OCI-LY7 (cell line): ENCODE results near the gene UNC5A.

Experiments
- EZH2phosphoT487 ChIP-seq: fragments of 200-600 bp; sonication (generic); IDR thresholded peaks from 2 replicates; pipeline ENCODE4 v1.6.1; 2018; ENCODE audit warnings: low read depth, borderline replicate concordance, mild to moderate bottlenecking, mixed run types, antibody characterized with exemption, low read length, moderate library complexity, mixed read lengths
- TF ChIP-seq, protein P1 (sequence below): fragments of 200-600 bp; sonication (generic); conservative IDR thresholded peaks from 2 replicates; pipeline ENCODE4 v1.5.1; 2014; ENCODE audit warnings: mild to moderate bottlenecking, antibody characterized with exemption, low read length, moderate library complexity, mixed read lengths

DNA sequence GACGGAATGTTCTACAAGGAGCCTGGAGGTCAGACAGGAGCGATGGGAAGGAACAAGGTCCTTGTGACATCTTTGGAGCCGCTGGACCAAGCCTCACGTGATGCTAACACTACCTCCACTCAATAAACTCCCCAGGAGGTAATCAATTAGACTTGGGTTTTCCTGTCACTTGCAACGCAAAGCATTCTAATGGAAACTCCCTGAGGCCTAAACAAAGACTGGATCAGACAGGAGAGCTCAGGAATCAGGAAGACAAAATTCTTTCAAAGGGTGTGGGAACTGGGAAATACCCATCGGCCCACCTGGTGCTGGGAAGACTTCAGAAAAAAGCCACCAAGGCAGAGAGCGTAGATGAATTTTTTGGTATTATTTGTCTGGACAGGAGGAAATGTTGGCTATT lies 22.3 kb upstream of the UNC5A start:
- TF ChIP-seq, protein P1, sequence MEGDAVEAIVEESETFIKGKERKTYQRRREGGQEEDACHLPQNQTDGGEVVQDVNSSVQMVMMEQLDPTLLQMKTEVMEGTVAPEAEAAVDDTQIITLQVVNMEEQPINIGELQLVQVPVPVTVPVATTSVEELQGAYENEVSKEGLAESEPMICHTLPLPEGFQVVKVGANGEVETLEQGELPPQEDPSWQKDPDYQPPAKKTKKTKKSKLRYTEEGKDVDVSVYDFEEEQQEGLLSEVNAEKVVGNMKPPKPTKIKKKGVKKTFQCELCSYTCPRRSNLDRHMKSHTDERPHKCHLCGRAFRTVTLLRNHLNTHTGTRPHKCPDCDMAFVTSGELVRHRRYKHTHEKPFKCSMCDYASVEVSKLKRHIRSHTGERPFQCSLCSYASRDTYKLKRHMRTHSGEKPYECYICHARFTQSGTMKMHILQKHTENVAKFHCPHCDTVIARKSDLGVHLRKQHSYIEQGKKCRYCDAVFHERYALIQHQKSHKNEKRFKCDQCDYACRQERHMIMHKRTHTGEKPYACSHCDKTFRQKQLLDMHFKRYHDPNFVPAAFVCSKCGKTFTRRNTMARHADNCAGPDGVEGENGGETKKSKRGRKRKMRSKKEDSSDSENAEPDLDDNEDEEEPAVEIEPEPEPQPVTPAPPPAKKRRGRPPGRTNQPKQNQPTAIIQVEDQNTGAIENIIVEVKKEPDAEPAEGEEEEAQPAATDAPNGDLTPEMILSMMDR: no peak
- TF ChIP-seq EZH2phosphoT487: no peak
